Kidney epithelial cell (primary cell): ENCODE data around the gene CLEC2L. TPM values are rescaled to one million over a fixed set of nuclear protein-coding genes. Genes with fewer than 3 reads are reported as not detected.

Source experiments
- DNase-seq: peaks from one replicate; pipeline ENCODE4 v3.0.0-alpha.2; 2010; ENCODE audit warnings: low read depth
- H3K27me3 ChIP-seq: 2 replicates; pipeline ENCODE4 v1.6.0; 2011; ENCODE audit warnings: low read length; ENCODE audit not compliant: control insufficient read depth, insufficient read depth
- H3K36me3 ChIP-seq: 2 replicates; pipeline ENCODE4 v1.5.1; 2011; ENCODE audit warnings: low read length; ENCODE audit not compliant: control insufficient read depth, insufficient read depth
- H3K4me3 ChIP-seq: 2 replicates; pipeline ENCODE4 v1.5.1; 2011; ENCODE audit warnings: low read depth, mild to moderate bottlenecking, control low read depth, low read length
- CTCF ChIP-seq: IDR thresholded peaks from 2 replicates; pipeline ENCODE4 v1.5.1; 2011; ENCODE audit warnings: mild to moderate bottlenecking, moderate library complexity, low read length, control low read depth, inconsistent platforms; ENCODE audit not compliant: insufficient read depth, poor library complexity, severe bottlenecking
- total RNA-seq: library from RNA; depleted of rRNA; stranded (reverse); fragments of >200 nt; gene quantifications from 2 replicates; pipeline ENCODE4 v1.2.3, GENCODE V29; 2015

CLEC2L gene
- total RNA-seq, 1 donor from 2014 or later = not detected

- Histone ChIP-seq H3K27me3 (peaks cover 9% of the 10 kb centered on the region), H3K36me3 (no peaks in the 10 kb centered on the region), H3K4me3 (no peak overlapping the region)
- no peak for DNase-seq
- TF ChIP-seq CTCF = no peak
These were observed 9.2 kb downstream of the CLEC2L start for GRCh38 chr7:139532636-139533155.

- no peak for TF ChIP-seq CTCF
- DNase-seq = no peak
- H3K4me3 ChIP-seq = no peak overlapping the region
- H3K36me3 ChIP-seq = no peaks in the 10 kb centered on the region
- peaks cover 9% of the 10 kb centered on the region for H3K27me3 ChIP-seq
These were observed 10.6 kb downstream of the CLEC2L start for GRCh38 chr7:139534096-139534495.

- no peak for DNase-seq
- Histone ChIP-seq H3K27me3 (peaks cover 11% of the 10 kb centered on the region), H3K36me3 (no peaks in the 10 kb centered on the region), H3K4me3 (no peak overlapping the region)
- TF ChIP-seq CTCF = no peak
These were observed 11.6 kb downstream of the CLEC2L start for GRCh38 chr7:139534966-139535651.

- no peak for DNase-seq
- Histone ChIP-seq H3K4me3 (no peak overlapping the region), H3K27me3 (peaks cover 14% of the 10 kb centered on the region), H3K36me3 (no peaks in the 10 kb centered on the region)
- TF ChIP-seq CTCF = no peak
These were observed 12.7 kb downstream of the CLEC2L start for GRCh38 chr7:139536152-139536551.

GRCh38 chr7:139538881-139539635 is 15.6 kb downstream of the CLEC2L start:
- Histone ChIP-seq H3K27me3 (peaks cover 26% of the 10 kb centered on the region), H3K36me3 (no peaks in the 10 kb centered on the region), H3K4me3 (no peak overlapping the region)
- TF ChIP-seq CTCF = no peak
- no peak for DNase-seq
